Gastroesophageal sphincter (tissue), 4 donors: ENCODE results near the gene PACRGL. TPM values are rescaled to one million over a fixed set of nuclear protein-coding genes. Genes with fewer than 3 reads are reported as not detected.
"Not testable (repeated sequence)": the region's sequence is repeated elsewhere in the genome, so short reads cannot be mapped to it uniquely, and the experiment has no call there.

Source experiments
- ATAC-seq: fragments of 150-250 bp; one replicate; pipeline ENCODE4 v1.9.1; 2016; ENCODE audit warnings: mild to moderate bottlenecking, moderate library complexity
- H3K27ac ChIP-seq, 4 donors: fragments of 200-600 bp; sonication (generic) in 3 of 4; 1 replicate in 3 of 4; 2 replicates in 1 of 4; pipeline ENCODE4 v1.5.1; 2016 to 2019
- H3K27me3 ChIP-seq: fragments of 200-600 bp; sonication (generic); one replicate; pipeline ENCODE4 v1.5.1; 2019
- H3K36me3 ChIP-seq, 2 donors: fragments of 200-600 bp; sonication (generic); one replicate each; pipeline ENCODE4 v1.5.1; 2019; ENCODE audit warnings: control low read depth in 1 of 2
- H3K4me1 ChIP-seq, 3 donors: fragments of 200-600 bp; sonication (generic); 1 replicate in 2 of 3; 2 replicates in 1 of 3; pipeline ENCODE4 v1.5.1; 2016 to 2019; ENCODE audit warnings: control low read depth in 2 of 3
- H3K4me3 ChIP-seq, 2 donors: fragments of 200-600 bp; sonication (generic); one replicate each; pipeline ENCODE4 v1.5.1; 2019; ENCODE audit warnings: mild to moderate bottlenecking in 1 of 2, moderate library complexity in 1 of 2
- H3K9me3 ChIP-seq, 3 donors: fragments of 200-600 bp; sonication (generic); one replicate each; pipeline ENCODE4 v1.5.1; 2017 to 2019; ENCODE audit warnings: control low read depth in 2 of 3
- CTCF ChIP-seq, 4 experiments: fragments of 200-600 bp in 2 of 4; fragments of 450-650 bp in 2 of 4; sonication (generic) in 1 of 4; IDR thresholded peaks; one replicate each; pipeline ENCODE4 v1.5.1; 2017 to 2019; ENCODE audit warnings: antibody characterized with exemption in 4 of 4, mild to moderate bottlenecking in 2 of 4, moderate library complexity in 2 of 4
- EP300 ChIP-seq: sonication (generic); formaldehyde crosslinking; IDR thresholded peaks from one replicate; pipeline ENCODE4 v1.6.1; 2017; ENCODE audit warnings: antibody characterized with exemption, mild to moderate bottlenecking
- POLR2A ChIP-seq, 2 donors: fragments of 450-650 bp; IDR thresholded peaks; one replicate each; pipeline ENCODE4 v1.6.1; 2017; ENCODE audit warnings: antibody characterized with exemption in 2 of 2, mild to moderate bottlenecking in 2 of 2, moderate library complexity in 1 of 2
- POLR2AphosphoS5 ChIP-seq: sonication (generic); formaldehyde crosslinking; IDR thresholded peaks from one replicate; pipeline ENCODE4 v1.6.1; 2017; ENCODE audit warnings: antibody characterized with exemption
- WGBS, 2 donors: methylation state at CpG; one replicate each; pipeline ENCODE4 v1.1.5; 2018; ENCODE audit warnings: low coverage in 1 of 2; 5-methylcytosine and 5-hydroxymethylcytosine counted together
- total RNA-seq, 4 donors: library from RNA; depleted of rRNA; stranded (reverse); fragments of >200 nt; gene quantifications; one replicate each; pipeline ENCODE4 v1.1.0, GENCODE V29; 2016

PACRGL gene
- total RNA-seq, 4 donors from 2014 or later: 27.3 to 38.6 (median 30.5) TPM

GRCh38 chr4:20723463-20723862, 23.2 kb downstream of the PACRGL start:
- H3K27ac ChIP-seq: no peak overlapping the region
- ATAC-seq: no peak
- H3K36me3 ChIP-seq: peaks cover 0 to 91% of the 10 kb centered on the region in 2 donors
- no peaks in the 10 kb centered on the region for H3K4me1 ChIP-seq
- peaks cover 0 to 26% (median 0%) of the 10 kb centered on the region in 3 donors for H3K9me3 ChIP-seq
- H3K27me3 ChIP-seq: no peaks in the 10 kb centered on the region
- no peak overlapping the region for H3K4me3 ChIP-seq
- TF ChIP-seq CTCF (IDR thresholded peaks at IDR 0.05) (no peak), EP300 (no peak), POLR2A (IDR thresholded peaks at IDR 0.05) (no peak), POLR2AphosphoS5 (no peak)
- 67 to 83% methylated on average over 3 of the region's 3 CpGs for WGBS, 2 donors

GRCh38 chr4:20724915-20725314, 24.7 kb downstream of the PACRGL start:
- H3K36me3 ChIP-seq: peaks cover 0 to 86% of the 10 kb centered on the region in 2 donors
- peaks cover 0 to 23% (median 0%) of the 10 kb centered on the region in 3 donors for H3K9me3 ChIP-seq
- H3K27me3 ChIP-seq: no peaks in the 10 kb centered on the region
- WGBS, 2 donors: 79 to 89% methylated on average over 5 to 6 of the region's 6 CpGs
- no peak overlapping the region for H3K4me3 ChIP-seq
- ATAC-seq: no peak
- TF ChIP-seq POLR2A (IDR thresholded peaks at IDR 0.05) (no peak), EP300 (no peak), POLR2AphosphoS5 (no peak), CTCF (IDR thresholded peaks at IDR 0.05) (no peak)
- no peaks in the 10 kb centered on the region for H3K4me1 ChIP-seq
- H3K27ac ChIP-seq: no peak overlapping the region

- Histone ChIP-seq H3K27me3 (no peaks in the 10 kb centered on the region), H3K4me1 (no peaks in the 10 kb centered on the region), H3K9me3 (peaks cover 0 to 19% (median 0%) of the 10 kb centered on the region in 3 donors), H3K36me3 (peaks cover 0 to 76% of the 10 kb centered on the region in 2 donors), H3K4me3 (no peak overlapping the region), H3K27ac (no peak overlapping the region)
- 92 to 94% methylated on average over 1 of the region's 1 CpG for WGBS, 2 donors
- TF ChIP-seq CTCF (IDR thresholded peaks at IDR 0.05) (no peak), POLR2A (IDR thresholded peaks at IDR 0.05) (no peak), POLR2AphosphoS5 (no peak), EP300 (no peak)
- no peak for ATAC-seq
These were observed 35.7 kb downstream of the PACRGL start for GRCh38 chr4:20735931-20736330.

- H3K4me3 ChIP-seq, H3K4me1 ChIP-seq, H3K36me3 ChIP-seq, H3K27ac ChIP-seq, H3K27me3 ChIP-seq, ATAC-seq: not testable (repeated sequence)
- 92 to 100% methylated on average over 3 to 4 of the region's 4 CpGs for WGBS, 2 donors
- H3K9me3 ChIP-seq: peaks cover 0 to 19% (median 0%) of the 10 kb centered on the region in 3 donors
These were observed 45.7 kb downstream of the PACRGL start for GRCh38 chr4:20746000-20746399.

- Histone ChIP-seq H3K4me3 (no peak overlapping the region), H3K27me3 (no peaks in the 10 kb centered on the region), H3K9me3 (no peaks in the 10 kb centered on the region), H3K27ac (no peak overlapping the region), H3K36me3 (peaks cover 0 to 22% of the 10 kb centered on the region in 2 donors), H3K4me1 (no peaks in the 10 kb centered on the region)
- WGBS, 2 donors: 66 to 77% methylated on average over 3 of the region's 3 CpGs
- no peak for ATAC-seq
- no peak for TF ChIP-seq CTCF (IDR thresholded peaks at IDR 0.05)
- TF ChIP-seq POLR2AphosphoS5: no peak
- no peak for TF ChIP-seq POLR2A (IDR thresholded peaks at IDR 0.05)
- TF ChIP-seq EP300: no peak
These were observed 52.4 kb downstream of the PACRGL start for GRCh38 chr4:20752641-20753040.
